ENCODE measurements around the gene ERG. TPM values are rescaled to one million over a fixed set of nuclear protein-coding genes. Genes with fewer than 3 reads are reported as not detected.
A peak's percentile ranks its signal among the peaks of the same experiment; 100 is the strongest.

Gene ERG
- total and polyA plus RNA-seq, 11 donors: 5.9 to 37.9 (median 15.4) TPM

DNA sequence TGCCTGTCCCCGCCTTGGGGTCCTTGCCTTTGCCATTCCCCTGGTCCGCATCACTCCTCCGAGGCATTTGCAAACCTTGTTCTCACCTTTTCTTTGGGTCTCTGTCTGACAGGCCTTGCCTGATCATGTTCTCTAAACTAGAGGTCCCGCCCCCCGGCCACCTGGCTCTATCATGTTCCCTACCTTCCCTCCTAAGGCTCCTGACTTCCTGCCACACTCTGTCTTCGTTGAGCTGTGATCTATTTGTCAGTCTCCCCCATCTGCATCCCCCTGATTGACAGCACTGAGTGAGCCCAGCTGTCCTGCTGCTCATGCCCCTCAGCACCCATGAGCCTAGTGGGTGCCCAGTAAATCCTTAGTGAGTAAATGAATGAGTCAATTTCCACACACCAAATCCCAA lies 22.8 kb downstream of the ERG start:
- ATAC-seq (no peak), DNase-seq (no peak)
- H3K27ac ChIP-seq: peak overlapping the region; percentile 7 to 82 (median 71)
- peaks cover 0 to 81% (median 45%) of the 10 kb centered on the region in 12 donors for H3K4me1 ChIP-seq
- intact Hi-C loops (cut with DNase I): loop anchor here in 1 of 10 donors (2.0 kb wide), 1 partner anchor 23 kb away; the partner anchor contains the start of gene ERG
- 72 to 83% (median 75%) methylated on average over 6 of the region's 6 CpGs for WGBS, 4 donors
- H3K36me3 ChIP-seq: no peaks in the 10 kb centered on the region
- TF ChIP-seq POLR2A (IDR thresholded peaks at IDR 0.05): no peak
- TF ChIP-seq, protein P1, sequence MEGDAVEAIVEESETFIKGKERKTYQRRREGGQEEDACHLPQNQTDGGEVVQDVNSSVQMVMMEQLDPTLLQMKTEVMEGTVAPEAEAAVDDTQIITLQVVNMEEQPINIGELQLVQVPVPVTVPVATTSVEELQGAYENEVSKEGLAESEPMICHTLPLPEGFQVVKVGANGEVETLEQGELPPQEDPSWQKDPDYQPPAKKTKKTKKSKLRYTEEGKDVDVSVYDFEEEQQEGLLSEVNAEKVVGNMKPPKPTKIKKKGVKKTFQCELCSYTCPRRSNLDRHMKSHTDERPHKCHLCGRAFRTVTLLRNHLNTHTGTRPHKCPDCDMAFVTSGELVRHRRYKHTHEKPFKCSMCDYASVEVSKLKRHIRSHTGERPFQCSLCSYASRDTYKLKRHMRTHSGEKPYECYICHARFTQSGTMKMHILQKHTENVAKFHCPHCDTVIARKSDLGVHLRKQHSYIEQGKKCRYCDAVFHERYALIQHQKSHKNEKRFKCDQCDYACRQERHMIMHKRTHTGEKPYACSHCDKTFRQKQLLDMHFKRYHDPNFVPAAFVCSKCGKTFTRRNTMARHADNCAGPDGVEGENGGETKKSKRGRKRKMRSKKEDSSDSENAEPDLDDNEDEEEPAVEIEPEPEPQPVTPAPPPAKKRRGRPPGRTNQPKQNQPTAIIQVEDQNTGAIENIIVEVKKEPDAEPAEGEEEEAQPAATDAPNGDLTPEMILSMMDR (IDR thresholded peaks at IDR 0.05): no peak
- H3K27me3 ChIP-seq: no peaks in the 10 kb centered on the region
- H3K4me3 ChIP-seq: no peak overlapping the region
- no peaks in the 10 kb centered on the region for H3K9me3 ChIP-seq

DNA sequence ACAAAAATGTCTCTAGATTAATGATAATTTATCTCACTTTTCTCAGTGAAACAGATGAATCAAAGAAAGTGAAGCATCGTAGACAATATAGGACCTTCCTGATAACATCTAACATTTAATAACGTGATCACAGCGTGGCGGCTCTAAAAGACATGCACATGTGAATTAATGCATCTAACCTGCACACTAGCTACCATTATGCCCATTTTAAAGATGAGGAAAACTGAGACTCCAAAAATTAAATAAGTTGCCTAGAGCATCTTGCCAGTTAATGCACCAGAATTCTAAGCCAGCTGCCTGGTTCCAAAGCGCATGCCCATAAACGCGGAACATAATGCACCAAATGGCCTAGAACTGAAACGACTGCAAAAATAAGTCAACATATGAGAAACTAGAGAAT lies 23.5 kb downstream of the ERG start:
- no peaks in the 10 kb centered on the region for H3K36me3 ChIP-seq
- H3K4me3 ChIP-seq: no peak overlapping the region
- no peaks in the 10 kb centered on the region for H3K9me3 ChIP-seq
- H3K27me3 ChIP-seq: no peaks in the 10 kb centered on the region
- intact Hi-C loops (cut with DNase I): loop anchor here in 1 of 10 donors (2.0 kb wide), 1 partner anchor 24 kb away; the partner anchor contains the start of gene ERG
- ATAC-seq: no peak
- peaks cover 0 to 78% (median 43%) of the 10 kb centered on the region in 12 donors for H3K4me1 ChIP-seq
- H3K27ac ChIP-seq: peak overlapping the region in 10 of 12 donors; percentile 4 to 82 (median 66)
- DNase-seq: no peak
- 85 to 92% (median 91%) methylated on average over 8 of the region's 8 CpGs for WGBS, 4 donors
- TF ChIP-seq, protein P1 (IDR thresholded peaks at IDR 0.05): no peak
- TF ChIP-seq POLR2A (IDR thresholded peaks at IDR 0.05): no peak

DNA sequence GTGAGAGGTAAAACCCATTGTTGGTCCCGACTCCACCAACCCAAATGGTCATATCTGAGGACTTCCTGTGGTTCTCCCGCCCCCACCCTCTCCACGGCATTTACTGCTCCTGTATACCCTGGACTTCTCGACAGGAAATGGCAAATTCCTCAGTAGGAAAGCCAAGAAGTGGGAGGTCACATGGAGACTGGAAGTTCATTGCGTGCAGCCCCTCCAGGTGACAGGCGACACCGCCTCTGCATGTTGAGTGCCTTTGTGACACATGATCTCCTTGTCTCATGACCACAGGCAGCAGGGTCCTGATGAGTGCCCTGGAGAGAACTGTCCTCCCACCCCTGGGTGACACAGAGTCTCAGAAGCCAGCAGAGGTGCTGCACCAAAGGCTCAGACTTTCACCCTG lies 24.2 kb downstream of the ERG start:
- H3K4me3 ChIP-seq: no peak overlapping the region
- TF ChIP-seq POLR2A (IDR thresholded peaks at IDR 0.05): no peak
- H3K9me3 ChIP-seq: no peaks in the 10 kb centered on the region
- H3K4me1 ChIP-seq: peaks cover 0 to 72% (median 41%) of the 10 kb centered on the region in 12 donors
- H3K36me3 ChIP-seq: no peaks in the 10 kb centered on the region
- intact Hi-C loops (cut with DNase I): loop anchor here in 1 of 10 donors (2.0 kb wide), 1 partner anchor 25 kb away; the partner anchor contains the start of gene ERG
- 39 to 65% (median 52%) methylated on average over 7 of the region's 7 CpGs for WGBS, 4 donors
- H3K27ac ChIP-seq: peak overlapping the region in 10 of 12 donors; percentile 17 to 82 (median 50)
- ATAC-seq: peak in 3 of 4 donors; percentile 31 to 57 (median 32)
- DNase-seq: peak in 3 of 5 donors; percentile 31 to 56 (median 33)
- H3K27me3 ChIP-seq: no peaks in the 10 kb centered on the region

DNA sequence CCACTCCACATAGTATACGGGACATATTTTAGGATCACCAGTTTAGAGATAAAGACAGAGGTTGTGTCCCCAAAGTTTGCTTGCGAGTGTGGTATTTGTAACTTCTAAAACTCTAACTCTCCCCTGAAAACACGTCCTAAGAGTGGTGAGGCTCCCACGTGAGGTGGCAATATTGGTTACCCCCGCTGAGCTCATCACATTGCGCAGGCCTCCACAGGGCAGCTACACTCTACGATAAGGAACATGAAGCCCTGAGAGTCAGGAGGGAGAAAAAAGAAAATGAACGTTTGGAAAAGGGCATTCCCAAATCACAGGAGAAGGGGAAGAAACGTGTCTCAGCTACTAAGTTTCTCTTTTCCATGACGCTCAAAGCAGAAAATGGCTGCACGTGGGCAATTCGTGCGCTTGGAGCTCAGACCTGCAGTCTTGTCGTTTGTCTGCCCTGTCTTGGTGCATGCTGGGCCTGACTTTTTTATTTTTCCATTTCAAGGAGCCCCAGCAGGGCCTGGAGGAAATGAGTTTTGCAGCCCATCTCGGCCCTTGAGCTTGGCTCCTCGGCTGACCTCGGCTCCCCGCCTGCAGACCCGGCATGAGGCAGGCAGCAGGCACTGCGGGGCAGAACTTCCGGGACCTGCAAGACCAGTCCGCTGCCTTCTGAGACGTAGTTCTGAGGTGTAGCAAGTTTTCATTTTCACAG lies 25.7 kb downstream of the ERG start:
- 47 to 63% (median 53%) methylated on average over 23 of the region's 23 CpGs for WGBS, 4 donors
- TF ChIP-seq, protein P1 (IDR thresholded peaks at IDR 0.05): no peak
- TF ChIP-seq POLR2A (IDR thresholded peaks at IDR 0.05): no peak
- intact Hi-C loops (cut with DNase I): no loop called here
- Histone ChIP-seq H3K36me3 (peaks cover 0 to 6% (median 0%) of the 10 kb centered on the region in 9 donors), H3K4me1 (peaks cover 0 to 61% (median 28%) of the 10 kb centered on the region in 12 donors), H3K27me3 (no peaks in the 10 kb centered on the region), H3K4me3 (peak overlapping the region in 3 of 12 donors; percentile 10 to 46 (median 22)), H3K27ac (peak overlapping the region in 10 of 12 donors; percentile 23 to 62 (median 46)), H3K9me3 (no peaks in the 10 kb centered on the region)
- peak in 2 of 4 donors; percentile 27 to 28 for ATAC-seq
- DNase-seq: peak in 4 of 5 donors; percentile 27 to 46 (median 40)

All from heart left ventricle (tissue), 16 donors.